Pancreas (tissue), 10 donors: ENCODE data around the gene LRMDA. TPM values are rescaled to one million over a fixed set of nuclear protein-coding genes. Genes with fewer than 3 reads are reported as not detected.

ENCODE experiments used
- ATAC-seq, 4 donors: fragments of 200-7000 bp; cut with Tn5 transposase; one replicate each; pipeline versions ENCODE4 v1.8.0 to v1.9.1; 2020; ENCODE audit warnings: mild to moderate bottlenecking in 4 of 4, moderate library complexity in 4 of 4
- DNase-seq, 6 donors: peaks; one replicate each; pipeline ENCODE4 v3.0.0-alpha.2; 2020
- FAIRE-seq: peaks from 2 replicates; lab custom pipeline; 2012; peaks lifted over from hg19 to GRCh38; lab: Jason Lieb, UNC
- H3K27ac ChIP-seq, 4 donors: fragments of 200-600 bp; sonication (generic); 1 replicate in 3 of 4; 2 replicates in 1 of 4; pipeline versions ENCODE4 v1.5.0 to v1.8.0; 2020
- H3K27me3 ChIP-seq, 4 donors: fragments of 200-600 bp; one replicate each; pipeline ENCODE4 v1.8.0; 2021
- H3K36me3 ChIP-seq, 3 donors: fragments of 200-600 bp; sonication (generic) in 1 of 3; one replicate each; pipeline versions ENCODE4 v1.5.0 to v1.8.0; 2020 to 2021
- H3K4me1 ChIP-seq, 3 donors: fragments of 200-600 bp; one replicate each; pipeline ENCODE4 v1.8.0; 2021
- H3K4me3 ChIP-seq, 4 donors: fragments of 200-600 bp; sonication (generic) in 2 of 4; one replicate each; pipeline versions ENCODE4 v1.5.0 to v1.8.0; 2020 to 2021
- H3K9me3 ChIP-seq, 4 donors: fragments of 200-600 bp; one replicate each; pipeline ENCODE4 v1.8.0; 2021
- CTCF ChIP-seq, 4 donors: fragments of 200-600 bp; sonication (generic) in 3 of 4; IDR thresholded peaks; one replicate each; pipeline versions ENCODE4 v1.5.0 to v1.8.0; 2021; ENCODE audit warnings: antibody characterized with exemption in 4 of 4
- WGBS, 2 donors: extraction: QIAGEN DNeasy Blood & Tissue Kit; methylation state at CpG; one replicate each; pipeline ENCODE4 v1.1.7; 2013; 5-methylcytosine and 5-hydroxymethylcytosine counted together
- intact Hi-C, 3 donors: fragments of 100-400 bp; cut with DNase I; formaldehyde crosslinking; loops; one replicate each; pipeline versions ENCODE4 v1.11.1 to v1.14.2; 2022
- polyA plus RNA-seq, 2 donors: library from polyadenylated mRNA; stranded (reverse); fragments of 200-250 nt; gene quantifications; one replicate each; pipeline ENCODE4 v1.2.3, GENCODE V29; 2013
- total RNA-seq, 6 donors: library from RNA; stranded (reverse); fragmentation: NEBNext Ultra II Directional in 4 of 6; extraction: Animal tissue kit (Norgen Biotek cat#: 25700) in 4 of 6; gene quantifications; one replicate each; pipeline versions ENCODE4 v1.2.1 to v1.2.4, GENCODE V29; 2021 to 2023
- donor health status: healthy with polysubstance abuse.
- donor health status: DM: no; HTN: no; CAD: no; lungs with moderate emphysema.
- donor health status: DM: no; HTN: no; CAD: no.
- donor health status: control.
- donor health status: control.
- donor health status: Bipolar disorder and iron deficiency.
- donor health status: DM: yes; HTN: yes; CAD: no.
- donor health status: DM: no; HTN: no; CAD: no.
- donor health status: DM: no; HTN: no; CAD: no.
- donor health status: DM: yes; HTN: yes; CAD: no.

The LRMDA gene
- total and polyA plus RNA-seq, 8 donors, result 4.6 to 21.2 (median 13.4) TPM

GRCh38 chr10:75716506-75716905, 285.1 kb downstream of the LRMDA start:
- no peak for DNase-seq
- H3K9me3 ChIP-seq, result no peaks in the 10 kb centered on the region
- TF ChIP-seq CTCF (IDR thresholded peaks at IDR 0.05), result no peak
- intact Hi-C loops, result no loop called here
- no peak overlapping the region for H3K27ac ChIP-seq
- H3K27me3 ChIP-seq, result no peaks in the 10 kb centered on the region
- no peak for FAIRE-seq
- ATAC-seq, result no peak
- no peaks in the 10 kb centered on the region for H3K36me3 ChIP-seq
- WGBS, 2 donors, result 77 to 84% methylated on average over 3 of the region's 3 CpGs
- H3K4me1 ChIP-seq, result peaks cover 0 to 7% (median 0%) of the 10 kb centered on the region in 3 donors
- H3K4me3 ChIP-seq, result no peak overlapping the region

GRCh38 chr10:75717126-75717916, 285.9 kb downstream of the LRMDA start:
- H3K4me1 ChIP-seq, result peaks cover 0 to 7% (median under 1%) of the 10 kb centered on the region in 3 donors
- DNase-seq, result no peak
- 93 to 97% methylated on average over 10 of the region's 10 CpGs for WGBS, 2 donors
- ATAC-seq, result peak in 2 of 4 donors; percentile 38 to 60
- H3K4me3 ChIP-seq, result no peak overlapping the region
- H3K9me3 ChIP-seq, result no peaks in the 10 kb centered on the region
- no peak overlapping the region for H3K27ac ChIP-seq
- FAIRE-seq, result no peak
- TF ChIP-seq CTCF (IDR thresholded peaks at IDR 0.05), result no peak
- intact Hi-C loops, result no loop called here
- no peaks in the 10 kb centered on the region for H3K27me3 ChIP-seq
- no peaks in the 10 kb centered on the region for H3K36me3 ChIP-seq

GRCh38 chr10:75718991-75719390, 287.6 kb downstream of the LRMDA start:
- no peak overlapping the region for H3K4me3 ChIP-seq
- no peak overlapping the region for H3K27ac ChIP-seq
- DNase-seq (no peak), ATAC-seq (no peak), FAIRE-seq (no peak)
- H3K4me1 ChIP-seq, result peaks cover 0 to 12% (median 7%) of the 10 kb centered on the region in 3 donors
- no peaks in the 10 kb centered on the region for H3K36me3 ChIP-seq
- no peak for TF ChIP-seq CTCF (IDR thresholded peaks at IDR 0.05)
- H3K9me3 ChIP-seq, result no peaks in the 10 kb centered on the region
- intact Hi-C loops, result no loop called here
- no peaks in the 10 kb centered on the region for H3K27me3 ChIP-seq

- FAIRE-seq, result no peak
- no peak for DNase-seq
- Histone ChIP-seq H3K27me3 (no peaks in the 10 kb centered on the region), H3K36me3 (no peaks in the 10 kb centered on the region), H3K9me3 (no peaks in the 10 kb centered on the region), H3K4me3 (no peak overlapping the region), H3K27ac (no peak overlapping the region), H3K4me1 (peaks cover 0 to 8% (median 7%) of the 10 kb centered on the region in 3 donors)
- no peak for TF ChIP-seq CTCF (IDR thresholded peaks at IDR 0.05)
- no peak for ATAC-seq
- WGBS, 2 donors, result 95% methylated on average over 7 of the region's 7 CpGs
- intact Hi-C loops, result loop anchor here in 1 of 3 donors (10.0 kb wide), 1 partner anchor 305 kb away; no protein-coding TSS in a partner anchor
Observed at GRCh38 chr10:75720157-75720556, 288.7 kb downstream of the LRMDA start.

- no peak for FAIRE-seq
- intact Hi-C loops, result loop anchor here in 1 of 3 donors (10.0 kb wide), 1 partner anchor 307 kb away; no protein-coding TSS in a partner anchor
- WGBS, 2 donors, result 76 to 94% methylated on average over 4 of the region's 4 CpGs
Observed at GRCh38 chr10:75722020-75722419, 290.6 kb downstream of the LRMDA start.

More at GRCh38 chr10:75722020-75722419, 290.6 kb downstream of the LRMDA start:
- DNase-seq (no peak), ATAC-seq (no peak)
- H3K27ac ChIP-seq, result no peak overlapping the region
- TF ChIP-seq CTCF (IDR thresholded peaks at IDR 0.05), result no peak
- H3K9me3 ChIP-seq, result no peaks in the 10 kb centered on the region
- no peak overlapping the region for H3K4me3 ChIP-seq
- H3K36me3 ChIP-seq, result no peaks in the 10 kb centered on the region
- H3K27me3 ChIP-seq, result no peaks in the 10 kb centered on the region
- peaks cover 0 to 8% (median 7%) of the 10 kb centered on the region in 3 donors for H3K4me1 ChIP-seq
